Testis (tissue), 3 donors: ENCODE measurements around the gene DMAP1. TPM values are rescaled to one million over a fixed set of nuclear protein-coding genes. Genes with fewer than 3 reads are reported as not detected.
A peak's percentile ranks its signal among the peaks of the same experiment; 100 is the strongest.

Experiments used
- DNase-seq: peaks from one replicate; pipeline ENCODE4 v3.0.0-alpha.2; 2019
- H3K27ac ChIP-seq, 2 donors: fragments of 200-600 bp; sonication (generic); one replicate each; pipeline ENCODE4 v1.5.1; 2019
- H3K27me3 ChIP-seq: fragments of 200-600 bp; sonication (generic); one replicate; pipeline ENCODE4 v1.5.1; 2019
- H3K36me3 ChIP-seq: fragments of 200-600 bp; sonication (generic); one replicate; pipeline ENCODE4 v1.5.1; 2017; ENCODE audit warnings: low read depth; ENCODE audit errors: missing control alignments
- H3K4me1 ChIP-seq: fragments of 200-600 bp; sonication (generic); one replicate; pipeline ENCODE4 v1.5.1; 2019
- H3K4me3 ChIP-seq, 2 donors: fragments of 200-600 bp; sonication (generic); one replicate each; pipeline ENCODE4 v1.5.1; 2017 to 2019
- H3K9me3 ChIP-seq: fragments of 200-600 bp; sonication (generic); one replicate; pipeline ENCODE4 v1.5.1; 2017
- POLR2A ChIP-seq: fragments of 450-650 bp; IDR thresholded peaks from one replicate; pipeline ENCODE4 v1.6.1; 2017; ENCODE audit warnings: antibody characterized with exemption, mild to moderate bottlenecking, moderate library complexity
- WGBS, 2 donors: methylation state at CpG; one replicate each; pipeline ENCODE4 v1.1.5; 2018; 5-methylcytosine and 5-hydroxymethylcytosine counted together
- intact Hi-C: fragments of 100-400 bp; cut with DNase I; formaldehyde crosslinking; loops from one replicate; pipeline ENCODE4 v1.15.1; 2023; ENCODE audit warnings: low total_unique reads
- polyA plus RNA-seq: library from polyadenylated mRNA; stranded (reverse); fragments of 350-450 nt; fragmentation: Illumina TruSeq; extraction: RNeasy Lipid Tissue Mini Kit (QIAGEN cat#74804); gene quantifications from one replicate; pipeline ENCODE4 v1.2.3, GENCODE V29; 2014; ENCODE audit warnings: low read depth, low replicate concordance; ENCODE audit not compliant: insufficient read depth
- total RNA-seq, 2 donors: library from RNA; depleted of rRNA; stranded (reverse); fragments of >200 nt; gene quantifications; one replicate each; pipeline ENCODE4 v1.2.3, GENCODE V29; 2016
- TF ChIP-seq, protein P1 (sequence below), 3 experiments: fragments of 450-650 bp in 2 of 3; fragments of 200-600 bp in 1 of 3; sonication (generic) in 1 of 3; IDR thresholded peaks; one replicate each; pipeline ENCODE4 v1.5.1; 2016 to 2019; ENCODE audit warnings: antibody characterized with exemption in 3 of 3, mild to moderate bottlenecking in 2 of 3, moderate library complexity in 1 of 3

The DMAP1 gene
- total and polyA plus RNA-seq, 3 donors from 2014 or later = 54.2 to 86.6 (median 84.2) TPM

DNA sequence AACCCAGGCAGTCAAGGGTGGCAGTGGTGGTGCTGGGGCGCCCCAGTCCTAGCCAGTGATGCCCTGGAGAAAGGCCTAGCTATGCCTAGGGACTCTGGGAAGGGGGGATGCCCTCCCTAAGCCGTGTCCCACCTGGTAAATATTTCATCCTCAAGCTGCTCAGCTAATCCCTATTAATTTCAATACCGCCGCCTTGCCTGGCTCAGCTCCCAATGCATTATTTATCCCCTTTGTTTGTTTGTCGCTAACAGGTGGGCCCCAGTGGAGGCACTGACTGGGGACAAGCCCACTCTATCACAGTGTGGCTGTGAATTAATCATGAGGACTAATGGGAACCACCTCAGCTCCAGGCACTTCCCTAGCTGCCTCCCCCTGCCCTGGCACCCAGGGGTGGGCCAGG is 22.5 kb downstream of the DMAP1 start:
- Histone ChIP-seq H3K4me1 (peaks cover 28% of the 10 kb centered on the region), H3K36me3 (no peaks in the 10 kb centered on the region), H3K4me3 (no peak overlapping the region), H3K27ac (no peak overlapping the region), H3K9me3 (no peaks in the 10 kb centered on the region), H3K27me3 (no peaks in the 10 kb centered on the region)
- no peak for DNase-seq
- TF ChIP-seq POLR2A = no peak
- TF ChIP-seq, protein P1, sequence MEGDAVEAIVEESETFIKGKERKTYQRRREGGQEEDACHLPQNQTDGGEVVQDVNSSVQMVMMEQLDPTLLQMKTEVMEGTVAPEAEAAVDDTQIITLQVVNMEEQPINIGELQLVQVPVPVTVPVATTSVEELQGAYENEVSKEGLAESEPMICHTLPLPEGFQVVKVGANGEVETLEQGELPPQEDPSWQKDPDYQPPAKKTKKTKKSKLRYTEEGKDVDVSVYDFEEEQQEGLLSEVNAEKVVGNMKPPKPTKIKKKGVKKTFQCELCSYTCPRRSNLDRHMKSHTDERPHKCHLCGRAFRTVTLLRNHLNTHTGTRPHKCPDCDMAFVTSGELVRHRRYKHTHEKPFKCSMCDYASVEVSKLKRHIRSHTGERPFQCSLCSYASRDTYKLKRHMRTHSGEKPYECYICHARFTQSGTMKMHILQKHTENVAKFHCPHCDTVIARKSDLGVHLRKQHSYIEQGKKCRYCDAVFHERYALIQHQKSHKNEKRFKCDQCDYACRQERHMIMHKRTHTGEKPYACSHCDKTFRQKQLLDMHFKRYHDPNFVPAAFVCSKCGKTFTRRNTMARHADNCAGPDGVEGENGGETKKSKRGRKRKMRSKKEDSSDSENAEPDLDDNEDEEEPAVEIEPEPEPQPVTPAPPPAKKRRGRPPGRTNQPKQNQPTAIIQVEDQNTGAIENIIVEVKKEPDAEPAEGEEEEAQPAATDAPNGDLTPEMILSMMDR (IDR thresholded peaks at IDR 0.05) = no peak
- WGBS, 2 donors = 93 to 96% methylated on average over 5 of the region's 5 CpGs
- intact Hi-C loops = no loop called here

DNA sequence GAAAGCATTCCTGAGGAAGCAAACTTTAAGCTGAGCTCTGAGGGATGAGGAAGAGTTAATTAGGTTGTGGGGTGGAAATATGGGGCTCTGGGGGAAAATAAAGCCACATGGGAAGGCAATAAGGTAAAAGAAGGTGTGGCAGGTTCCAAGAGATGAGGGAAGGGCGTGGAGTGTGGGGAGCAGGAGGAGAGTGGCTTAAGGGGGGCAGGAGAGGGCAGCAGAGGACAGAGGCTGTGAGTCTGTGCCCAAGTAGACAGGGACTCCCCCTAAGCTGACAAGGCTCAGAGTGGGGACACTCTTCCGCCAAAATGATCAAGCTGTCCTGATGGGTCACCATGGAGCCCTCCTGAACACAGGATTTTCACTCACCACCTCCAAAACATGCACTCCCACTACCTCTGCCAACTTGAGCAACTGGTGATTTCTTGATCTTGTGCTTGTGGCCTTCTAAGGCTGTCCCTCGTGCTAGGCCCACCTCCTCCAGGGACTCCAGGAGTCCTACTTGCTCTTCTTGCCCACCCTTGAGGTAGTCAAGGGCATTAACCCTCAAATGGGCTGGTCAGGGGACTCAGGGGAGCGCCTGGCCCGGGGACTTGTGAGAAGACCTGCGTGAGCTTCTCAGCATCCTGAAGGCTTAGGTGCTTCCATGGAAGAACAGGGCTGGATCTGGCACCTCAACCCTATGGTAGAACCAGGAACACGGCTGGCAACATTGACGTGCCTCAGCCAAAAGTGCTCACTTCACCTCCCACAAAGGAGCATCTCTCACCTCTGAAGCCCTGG is 23.4 kb downstream of the DMAP1 start:
- H3K36me3 ChIP-seq = no peaks in the 10 kb centered on the region
- H3K4me1 ChIP-seq = peaks cover 31% of the 10 kb centered on the region
- no peak overlapping the region for H3K27ac ChIP-seq
- intact Hi-C loops = no loop called here
- H3K4me3 ChIP-seq = no peak overlapping the region
- WGBS, 2 donors = 95 to 98% methylated on average over 7 to 8 of the region's 8 CpGs
- H3K27me3 ChIP-seq = no peaks in the 10 kb centered on the region
- no peaks in the 10 kb centered on the region for H3K9me3 ChIP-seq
- DNase-seq = no peak
- TF ChIP-seq, protein P1 (IDR thresholded peaks at IDR 0.05) = no peak
- TF ChIP-seq POLR2A = no peak

DNA sequence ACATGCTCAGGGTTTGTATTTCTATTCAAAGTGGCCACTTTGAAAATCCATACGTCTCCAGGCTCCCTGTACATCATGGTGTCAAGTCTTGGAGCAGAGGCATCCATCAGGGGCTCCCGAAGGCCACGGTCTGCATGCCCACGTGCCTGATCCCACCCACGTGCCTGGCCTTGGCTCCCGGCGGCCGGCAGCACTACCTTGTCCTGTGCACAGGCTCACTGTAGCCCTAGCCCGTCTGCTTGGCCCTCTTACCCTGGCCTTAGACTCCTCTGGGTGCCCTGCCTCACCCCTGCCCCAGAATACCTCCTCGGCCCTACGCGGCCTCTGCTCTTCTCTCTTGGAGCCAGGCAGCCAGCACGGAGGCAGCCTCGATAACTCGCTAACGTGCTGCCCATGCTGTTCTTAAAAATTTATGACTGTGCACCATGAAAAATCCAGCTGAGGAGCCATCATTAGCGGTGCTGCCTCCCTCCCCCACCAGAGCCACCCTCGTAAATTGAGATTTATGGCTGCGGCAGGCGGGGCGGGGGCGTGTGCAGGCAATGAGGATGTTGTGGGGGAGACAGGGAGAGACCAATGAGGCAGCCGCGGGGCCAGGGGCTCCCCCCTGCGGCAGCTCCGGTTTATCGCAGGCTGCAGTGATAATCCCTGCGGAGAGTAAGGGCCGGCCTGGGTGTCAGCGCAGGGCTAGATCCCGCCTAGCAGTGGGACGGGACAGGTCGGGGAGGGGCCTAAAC is 24.6 kb downstream of the DMAP1 start:
- TF ChIP-seq, protein P1 (IDR thresholded peaks at IDR 0.05) = peak in 2 of 3 experiments; percentile 28 to 46
- no peak for TF ChIP-seq POLR2A
- Histone ChIP-seq H3K4me3 (no peak overlapping the region), H3K36me3 (no peaks in the 10 kb centered on the region), H3K27me3 (no peaks in the 10 kb centered on the region), H3K4me1 (peaks cover 31% of the 10 kb centered on the region), H3K27ac (no peak overlapping the region), H3K9me3 (no peaks in the 10 kb centered on the region)
- intact Hi-C loops = no loop called here
- 64 to 81% methylated on average over 22 to 33 of the region's 33 CpGs for WGBS, 2 donors
- DNase-seq = peak; percentile 55

DNA sequence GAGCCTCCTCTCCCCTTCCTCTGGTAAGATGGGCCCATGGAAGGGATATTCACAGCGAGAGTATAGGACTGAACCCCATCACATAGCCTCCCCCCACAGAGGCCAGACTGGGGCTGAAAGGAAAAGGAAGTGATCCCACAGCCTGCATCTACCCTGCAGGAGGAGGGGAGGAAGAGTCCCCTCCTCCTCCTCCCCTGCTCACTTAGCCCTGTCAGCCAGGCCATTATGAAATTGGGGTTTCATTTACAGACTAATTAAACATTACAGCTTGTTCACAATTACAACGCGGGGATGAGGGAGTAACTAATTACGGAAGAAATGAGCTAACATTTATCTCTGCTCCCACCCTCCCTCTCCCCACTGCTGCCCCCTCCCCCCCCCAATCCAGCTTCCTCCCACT is 25.4 kb downstream of the DMAP1 start:
- H3K4me1 ChIP-seq = peaks cover 31% of the 10 kb centered on the region
- no peak overlapping the region for H3K4me3 ChIP-seq
- intact Hi-C loops = no loop called here
- no peak for DNase-seq
- H3K36me3 ChIP-seq = no peaks in the 10 kb centered on the region
- WGBS, 2 donors = 43 to 60% methylated on average over 3 to 4 of the region's 4 CpGs
- no peak for TF ChIP-seq POLR2A
- TF ChIP-seq, protein P1 (IDR thresholded peaks at IDR 0.05) = no peak
- H3K9me3 ChIP-seq = no peaks in the 10 kb centered on the region
- no peaks in the 10 kb centered on the region for H3K27me3 ChIP-seq
- H3K27ac ChIP-seq = peak overlapping the region; percentile 72 to 91
